H1 (cell line): ENCODE data around the gene GMPR. TPM values are rescaled to one million over a fixed set of nuclear protein-coding genes. Genes with fewer than 3 reads are reported as not detected.

Experiments used
- SP2 ChIP-seq: IDR thresholded peaks from 2 replicates; pipeline ENCODE4 v1.6.1; 2012; ENCODE audit warnings: mild to moderate bottlenecking, low read length, inconsistent platforms
- polyA plus RNA-seq, 7 experiments: library from polyadenylated mRNA; depleted of rRNA in 3 of 7; stranded (reverse) in 5 of 7; unstranded in 2 of 7; fragments of >200 nt in 5 of 7; fragments of 200-250 nt in 2 of 7; gene quantifications; 1 replicate in 5 of 7; 2 replicates in 1 of 7; 4 replicates in 1 of 7; pipeline versions ENCODE4 v1.2.1 to v1.2.3, GENCODE V29; 2011 to 2013; ENCODE audit warnings: missing spikeins in 2 of 7, mixed read lengths in 2 of 7
- total RNA-seq: library from RNA; stranded (reverse); fragmentation: NEBNext Ultra II Directional; extraction: Animal tissue kit (Norgen Biotek cat#: 25700); gene quantifications from 2 replicates; pipeline ENCODE4 v1.2.1, GENCODE V29; 2021

Gene GMPR
- total and polyA plus RNA-seq, 2 of the 8 experiments (the other 6 are each of a cell fraction or from before 2014, with no cell fraction given): 0.99 to 1.2 TPM

GRCh38 chr6:16227048-16227562 lies 11.3 kb upstream of the GMPR start (continued):
- TF ChIP-seq SP2: no peak
